ENCODE results near the gene EGFL7. TPM values are rescaled to one million over a fixed set of nuclear protein-coding genes. Genes with fewer than 3 reads are reported as not detected.

The EGFL7 gene
- total RNA-seq, 1 donor, result 3.3 TPM

GRCh38 chr9:136667940-136668760 lies 5.4 kb downstream of the EGFL7 start:
- no peak overlapping the region for H2AFZ ChIP-seq (ENCODE audit: low read length)
- H4K20me1 ChIP-seq (ENCODE audit: insufficient read depth, low read length), result peaks cover 4% of the 10 kb centered on the region
- H3K36me3 ChIP-seq (ENCODE audit: insufficient read depth, low read length), result no peaks in the 10 kb centered on the region
- H3K4me2 ChIP-seq (ENCODE audit: insufficient read depth, low read length), result no peak overlapping the region
- no peak overlapping the region for H3K4me3 ChIP-seq (ENCODE audit: insufficient read depth, low read length)
- H3K27ac ChIP-seq (ENCODE audit: low read depth, low read length), result no peak overlapping the region
- H3K4me1 ChIP-seq (ENCODE audit: insufficient read depth, low read length), result peaks cover 3% of the 10 kb centered on the region
- no peaks in the 10 kb centered on the region for H3K9me3 ChIP-seq (ENCODE audit: low read depth, low read length)
- DNase-seq (ENCODE audit: insufficient read length, low spot score, missing footprints), result no peak
- no peak for TF ChIP-seq CTCF (IDR thresholded peaks at IDR 0.05; ENCODE audit: extremely low read depth, low read depth, low read length)
- peaks cover 15% of the 10 kb centered on the region for H3K27me3 ChIP-seq (ENCODE audit: insufficient read depth, low read length)
- H3K79me2 ChIP-seq (ENCODE audit: insufficient read depth, low read length), result no peaks in the 10 kb centered on the region

GRCh38 chr9:136668983-136669790 lies 6.5 kb downstream of the EGFL7 start:
- Histone ChIP-seq H3K27ac (ENCODE audit: low read depth, low read length) (no peak overlapping the region), H3K79me2 (ENCODE audit: insufficient read depth, low read length) (no peaks in the 10 kb centered on the region), H3K4me2 (ENCODE audit: insufficient read depth, low read length) (no peak overlapping the region), H3K27me3 (ENCODE audit: insufficient read depth, low read length) (peaks cover 15% of the 10 kb centered on the region), H3K9me3 (ENCODE audit: low read depth, low read length) (no peaks in the 10 kb centered on the region), H3K4me3 (ENCODE audit: insufficient read depth, low read length) (no peak overlapping the region), H2AFZ (ENCODE audit: low read length) (peak overlapping the region; percentile 29), H3K4me1 (ENCODE audit: insufficient read depth, low read length) (peaks cover 3% of the 10 kb centered on the region), H3K36me3 (ENCODE audit: insufficient read depth, low read length) (no peaks in the 10 kb centered on the region), H4K20me1 (ENCODE audit: insufficient read depth, low read length) (peaks cover 6% of the 10 kb centered on the region)
- no peak for TF ChIP-seq CTCF (IDR thresholded peaks at IDR 0.05; ENCODE audit: extremely low read depth, low read depth, low read length)
- DNase-seq (ENCODE audit: insufficient read length, low spot score, missing footprints), result peak; percentile 97

GRCh38 chr9:136669791-136670464 lies 7.2 kb downstream of the EGFL7 start:
- Histone ChIP-seq H3K4me1 (ENCODE audit: insufficient read depth, low read length) (peaks cover 3% of the 10 kb centered on the region), H2AFZ (ENCODE audit: low read length) (no peak overlapping the region), H3K4me3 (ENCODE audit: insufficient read depth, low read length) (no peak overlapping the region), H3K79me2 (ENCODE audit: insufficient read depth, low read length) (no peaks in the 10 kb centered on the region), H4K20me1 (ENCODE audit: insufficient read depth, low read length) (peaks cover 6% of the 10 kb centered on the region), H3K36me3 (ENCODE audit: insufficient read depth, low read length) (no peaks in the 10 kb centered on the region), H3K27me3 (ENCODE audit: insufficient read depth, low read length) (peaks cover 11% of the 10 kb centered on the region), H3K27ac (ENCODE audit: low read depth, low read length) (no peak overlapping the region), H3K4me2 (ENCODE audit: insufficient read depth, low read length) (no peak overlapping the region), H3K9me3 (ENCODE audit: low read depth, low read length) (no peaks in the 10 kb centered on the region)
- DNase-seq (ENCODE audit: insufficient read length, low spot score, missing footprints), result no peak
- no peak for TF ChIP-seq CTCF (IDR thresholded peaks at IDR 0.05; ENCODE audit: extremely low read depth, low read depth, low read length)
